Measurements from ENCODE around the gene CFAP77. TPM values are rescaled to one million over a fixed set of nuclear protein-coding genes. Genes with fewer than 3 reads are reported as not detected.
"Not testable (repeated sequence)": the region's sequence is repeated elsewhere in the genome, so short reads cannot be mapped to it uniquely, and the experiment has no call there.

Gene CFAP77
- total and polyA plus RNA-seq, 7 donors: not detected

DNA sequence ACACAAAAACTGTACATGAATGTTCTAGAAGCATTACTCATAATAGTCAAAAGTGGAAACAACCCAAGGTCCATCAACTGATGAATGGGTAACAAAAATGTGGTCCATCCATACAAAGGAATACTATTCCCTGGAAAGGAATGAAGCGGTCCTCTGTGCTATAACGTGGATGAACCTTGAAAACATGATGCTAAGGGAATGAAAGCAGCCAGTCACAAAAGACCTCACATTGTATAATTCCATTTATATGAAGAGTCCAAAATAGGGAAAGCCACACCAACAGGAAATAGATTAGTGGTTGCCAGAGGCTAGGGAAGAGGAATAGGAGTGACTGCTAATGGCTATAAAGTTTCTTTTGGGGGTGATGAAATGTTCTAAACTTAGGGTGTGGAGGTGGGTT is 149.7 kb downstream of the CFAP77 start:
- Histone ChIP-seq H3K4me3 (no peak overlapping the region), H3K9me3 (no peaks in the 10 kb centered on the region), H3K27ac (no peak overlapping the region), H3K4me1 (peaks cover 14% of the 10 kb centered on the region), H3K36me3 (ENCODE audit: insufficient read depth in 1 of 2, low read depth in 1 of 2) (no peaks in the 10 kb centered on the region), H3K27me3 (ENCODE audit: insufficient read depth in 3 of 3, low read length in 2 of 3) (peaks cover 0 to 37% (median 4%) of the 10 kb centered on the region in 3 donors)
- TF ChIP-seq, protein P1, sequence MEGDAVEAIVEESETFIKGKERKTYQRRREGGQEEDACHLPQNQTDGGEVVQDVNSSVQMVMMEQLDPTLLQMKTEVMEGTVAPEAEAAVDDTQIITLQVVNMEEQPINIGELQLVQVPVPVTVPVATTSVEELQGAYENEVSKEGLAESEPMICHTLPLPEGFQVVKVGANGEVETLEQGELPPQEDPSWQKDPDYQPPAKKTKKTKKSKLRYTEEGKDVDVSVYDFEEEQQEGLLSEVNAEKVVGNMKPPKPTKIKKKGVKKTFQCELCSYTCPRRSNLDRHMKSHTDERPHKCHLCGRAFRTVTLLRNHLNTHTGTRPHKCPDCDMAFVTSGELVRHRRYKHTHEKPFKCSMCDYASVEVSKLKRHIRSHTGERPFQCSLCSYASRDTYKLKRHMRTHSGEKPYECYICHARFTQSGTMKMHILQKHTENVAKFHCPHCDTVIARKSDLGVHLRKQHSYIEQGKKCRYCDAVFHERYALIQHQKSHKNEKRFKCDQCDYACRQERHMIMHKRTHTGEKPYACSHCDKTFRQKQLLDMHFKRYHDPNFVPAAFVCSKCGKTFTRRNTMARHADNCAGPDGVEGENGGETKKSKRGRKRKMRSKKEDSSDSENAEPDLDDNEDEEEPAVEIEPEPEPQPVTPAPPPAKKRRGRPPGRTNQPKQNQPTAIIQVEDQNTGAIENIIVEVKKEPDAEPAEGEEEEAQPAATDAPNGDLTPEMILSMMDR (IDR thresholded peaks at IDR 0.05): no peak
- intact Hi-C loops (cut with DNase I): no loop called here
- DNase-seq (no peak), ATAC-seq (no peak)
- 92 to 96% (median 96%) methylated on average over 2 of the region's 2 CpGs for WGBS, 3 donors

DNA sequence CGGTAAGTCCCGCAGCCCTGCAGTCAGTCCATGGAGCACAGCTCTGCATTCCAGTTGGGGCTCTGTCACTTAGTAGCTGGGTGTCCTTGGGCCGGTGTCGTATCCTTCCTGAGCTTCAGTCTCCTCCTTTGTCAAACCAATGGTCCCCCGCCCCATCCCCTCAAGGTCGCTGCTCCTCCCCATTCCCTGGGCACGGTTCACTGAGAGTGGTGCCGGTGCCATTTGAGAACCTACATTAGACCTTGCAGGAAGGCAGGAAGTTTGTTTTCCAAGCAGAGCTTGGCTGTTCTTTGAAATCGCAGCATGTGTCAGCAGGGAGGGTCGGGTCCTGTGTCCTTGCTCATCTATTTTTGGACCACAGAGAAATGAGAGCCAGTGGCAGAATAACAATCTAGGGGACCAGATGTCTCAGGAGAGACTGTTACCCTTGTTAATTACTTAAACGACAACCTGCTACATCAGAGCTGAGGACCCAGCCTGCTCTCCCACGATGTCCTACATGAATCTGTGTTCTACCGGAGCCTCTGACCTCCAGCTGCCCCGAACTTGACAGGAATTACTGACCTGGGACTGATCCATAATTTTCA is 150.7 kb downstream of the CFAP77 start:
- Histone ChIP-seq H3K27ac (no peak overlapping the region), H3K4me3 (peak overlapping the region; percentile 22), H3K27me3 (ENCODE audit: insufficient read depth in 3 of 3, low read length in 2 of 3) (peaks cover 0 to 30% (median 3%) of the 10 kb centered on the region in 3 donors), H3K36me3 (ENCODE audit: insufficient read depth in 1 of 2, low read depth in 1 of 2) (no peaks in the 10 kb centered on the region), H3K4me1 (peaks cover 14% of the 10 kb centered on the region), H3K9me3 (no peaks in the 10 kb centered on the region)
- TF ChIP-seq, protein P1 (IDR thresholded peaks at IDR 0.05): no peak
- DNase-seq (no peak), ATAC-seq (peak in 2 of 4 donors; percentile 45 to 60)
- intact Hi-C loops (cut with DNase I): no loop called here
- 15 to 16% (median 16%) methylated on average over 14 of the region's 14 CpGs for whole genome bisulfite sequencing, 3 donors

DNA sequence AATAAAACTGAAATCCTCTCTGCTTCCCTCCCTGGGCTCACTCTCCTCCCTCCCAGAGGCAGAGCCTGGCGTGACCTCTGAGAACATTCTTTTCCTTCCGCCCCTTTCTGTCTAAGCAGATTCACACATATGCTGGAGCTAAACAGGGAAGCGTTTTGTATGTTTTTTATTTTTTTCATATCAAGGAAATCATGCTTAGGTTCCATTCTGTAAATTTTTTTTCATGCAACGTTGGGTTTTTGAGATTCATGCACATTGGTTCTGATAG is 152.2 kb downstream of the CFAP77 start:
- Histone ChIP-seq H3K36me3 (ENCODE audit: insufficient read depth in 1 of 2, low read depth in 1 of 2) (no peaks in the 10 kb centered on the region), H3K4me3 (no peak overlapping the region), H3K4me1 (peaks cover 14% of the 10 kb centered on the region), H3K27me3 (ENCODE audit: insufficient read depth in 3 of 3, low read length in 2 of 3) (peaks cover 0 to 15% (median 3%) of the 10 kb centered on the region in 3 donors), H3K27ac (no peak overlapping the region), H3K9me3 (no peaks in the 10 kb centered on the region)
- ATAC-seq (no peak), DNase-seq (peak in 1 of 2 donors; percentile 23)
- TF ChIP-seq, protein P1 (IDR thresholded peaks at IDR 0.05): no peak
- WGBS, 3 donors: 25 to 37% (median 31%) methylated on average over 4 of the region's 4 CpGs
- intact Hi-C loops (cut with DNase I): no loop called here

DNA sequence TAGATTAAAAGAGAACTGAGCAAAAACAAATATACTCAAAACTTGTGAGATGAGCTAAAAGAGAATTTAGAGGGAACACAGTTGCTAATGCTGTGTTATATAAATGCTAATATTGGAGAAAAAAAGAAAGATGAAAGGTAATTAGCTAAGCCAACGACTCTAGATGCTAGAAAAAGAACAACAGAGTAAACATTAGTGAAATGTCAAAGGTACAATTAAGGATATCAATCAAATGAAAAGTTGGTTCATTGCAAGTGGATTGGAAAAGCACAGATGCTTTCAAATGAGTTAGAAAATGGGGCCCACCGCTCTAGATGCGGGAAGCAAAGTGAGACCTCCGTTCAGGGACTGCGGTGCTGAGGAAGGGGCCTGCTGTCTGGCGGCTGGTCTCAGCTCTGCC is 154.5 kb downstream of the CFAP77 start:
- DNase-seq: no peak
- no peak for ATAC-seq
- WGBS, 3 donors: 74 to 75% (median 74%) methylated on average over 6 of the region's 6 CpGs
- H3K27ac ChIP-seq: no peak overlapping the region
- TF ChIP-seq, protein P1 (IDR thresholded peaks at IDR 0.05): no peak
- no peak overlapping the region for H3K4me3 ChIP-seq
- H3K9me3 ChIP-seq: no peaks in the 10 kb centered on the region
- peaks cover 0 to 12% (median 0%) of the 10 kb centered on the region in 3 donors for H3K27me3 ChIP-seq (ENCODE audit: insufficient read depth in 3 of 3, low read length in 2 of 3)
- no peaks in the 10 kb centered on the region for H3K36me3 ChIP-seq (ENCODE audit: insufficient read depth in 1 of 2, low read depth in 1 of 2)
- intact Hi-C loops (cut with DNase I): no loop called here
- H3K4me1 ChIP-seq: peaks cover 14% of the 10 kb centered on the region

DNA sequence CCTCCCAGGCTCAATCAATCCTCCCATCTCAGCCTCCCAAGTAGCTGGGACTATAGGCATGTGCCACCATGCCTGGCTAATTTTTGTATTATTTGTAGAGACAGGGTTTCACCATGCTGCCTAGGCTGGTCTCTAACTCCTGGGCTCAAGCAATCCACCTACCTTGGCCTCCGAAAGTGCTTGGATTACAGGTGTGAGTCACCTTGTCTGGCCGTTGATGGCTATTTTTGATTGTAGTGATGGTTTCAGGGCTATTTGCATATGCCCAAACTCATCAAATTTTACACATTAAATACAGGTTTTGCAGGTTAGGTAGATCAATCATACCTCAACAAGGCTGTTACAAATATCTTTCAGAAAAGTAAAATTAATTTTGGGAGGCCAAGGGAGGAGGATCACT is 158.8 kb downstream of the CFAP77 start:
- intact Hi-C loops (cut with DNase I); H3K9me3 ChIP-seq; DNase-seq; H3K27ac ChIP-seq; H3K36me3 ChIP-seq (ENCODE audit: insufficient read depth in 1 of 2, low read depth in 1 of 2); ATAC-seq; H3K4me1 ChIP-seq; H3K4me3 ChIP-seq: not testable (repeated sequence)
- WGBS, 3 donors: 73 to 87% (median 74%) methylated on average over 2 of the region's 2 CpGs
- H3K27me3 ChIP-seq (ENCODE audit: insufficient read depth in 3 of 3, low read length in 2 of 3): peaks cover 0 to 32% (median 2%) of the 10 kb centered on the region in 3 donors
